ENCODE data around the gene MINDY4. TPM values are rescaled to one million over a fixed set of nuclear protein-coding genes. Genes with fewer than 3 reads are reported as not detected.

The MINDY4 gene
- total RNA-seq, 1 donor from 2014 or later = 14.3 TPM

- no peak for DNase-seq (ENCODE audit: low spot score, unreplicated experiment)
- no peak for TF ChIP-seq CTCF (IDR thresholded peaks at IDR 0.05; ENCODE audit: unreplicated experiment)
- Mint-ChIP-seq H3K27me3 (no peaks in the 10 kb centered on the region), H3K27ac (no peak overlapping the region), H3K36me3 (ENCODE audit: insufficient read depth) (no peaks in the 10 kb centered on the region), H3K9me3 (ENCODE audit: low read depth) (no peaks in the 10 kb centered on the region), H3K4me1 (ENCODE audit: low read depth) (peaks cover 14% of the 10 kb centered on the region), H3K4me3 (ENCODE audit: low read depth) (no peak overlapping the region)
Measured at GRCh38 chr7:30869794-30870611, 98.8 kb downstream of the MINDY4 start.

- H3K9me3 Mint-ChIP-seq (ENCODE audit: low read depth) = no peaks in the 10 kb centered on the region
- H3K4me3 Mint-ChIP-seq (ENCODE audit: low read depth) = no peak overlapping the region
- peaks cover 2% of the 10 kb centered on the region for H3K36me3 Mint-ChIP-seq (ENCODE audit: insufficient read depth)
- no peak overlapping the region for H3K27ac Mint-ChIP-seq
- TF ChIP-seq CTCF (IDR thresholded peaks at IDR 0.05; ENCODE audit: unreplicated experiment) = no peak
- H3K27me3 Mint-ChIP-seq = no peaks in the 10 kb centered on the region
- H3K4me1 Mint-ChIP-seq (ENCODE audit: low read depth) = peaks cover 14% of the 10 kb centered on the region
- no peak for DNase-seq (ENCODE audit: low spot score, unreplicated experiment)
Measured at GRCh38 chr7:30870821-30871518, 99.8 kb downstream of the MINDY4 start.

GRCh38 chr7:30871655-30872054 is 100.4 kb downstream of the MINDY4 start:
- peaks cover 12% of the 10 kb centered on the region for H3K4me1 Mint-ChIP-seq (ENCODE audit: low read depth)
- no peak for DNase-seq (ENCODE audit: low spot score, unreplicated experiment)
- no peak for TF ChIP-seq CTCF (IDR thresholded peaks at IDR 0.05; ENCODE audit: unreplicated experiment)
- no peak overlapping the region for H3K4me3 Mint-ChIP-seq (ENCODE audit: low read depth)
- no peak overlapping the region for H3K27ac Mint-ChIP-seq
- H3K9me3 Mint-ChIP-seq (ENCODE audit: low read depth) = no peaks in the 10 kb centered on the region
- H3K27me3 Mint-ChIP-seq = no peaks in the 10 kb centered on the region
- H3K36me3 Mint-ChIP-seq (ENCODE audit: insufficient read depth) = peaks cover 2% of the 10 kb centered on the region

GRCh38 chr7:30873207-30873606 is 102.0 kb downstream of the MINDY4 start:
- H3K27ac Mint-ChIP-seq = no peak overlapping the region
- no peak for TF ChIP-seq CTCF (IDR thresholded peaks at IDR 0.05; ENCODE audit: unreplicated experiment)
- no peaks in the 10 kb centered on the region for H3K27me3 Mint-ChIP-seq
- DNase-seq (ENCODE audit: low spot score, unreplicated experiment) = no peak
- H3K36me3 Mint-ChIP-seq (ENCODE audit: insufficient read depth) = peaks cover 2% of the 10 kb centered on the region
- no peak overlapping the region for H3K4me3 Mint-ChIP-seq (ENCODE audit: low read depth)
- H3K9me3 Mint-ChIP-seq (ENCODE audit: low read depth) = no peaks in the 10 kb centered on the region
- no peaks in the 10 kb centered on the region for H3K4me1 Mint-ChIP-seq (ENCODE audit: low read depth)

DNA sequence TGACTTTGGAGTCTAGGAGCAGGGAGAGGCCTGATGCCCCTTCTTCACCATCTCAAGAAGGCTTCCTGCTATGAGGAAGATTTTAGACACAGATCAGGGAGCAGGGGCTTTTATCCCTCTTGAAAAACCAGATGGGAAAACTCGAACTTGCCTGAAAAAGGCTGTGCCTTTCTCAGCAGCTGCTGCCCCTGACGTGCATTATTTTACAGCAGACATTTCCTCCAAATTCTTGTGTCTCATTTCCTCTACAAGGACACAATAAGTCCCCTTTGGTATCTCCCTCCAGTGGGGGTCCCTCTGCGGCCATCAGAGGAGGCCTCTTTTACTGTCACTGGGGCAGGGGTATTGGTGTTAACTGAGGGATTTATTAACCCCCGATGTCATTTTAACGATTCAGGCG is 102.4 kb downstream of the MINDY4 start:
- H3K27ac Mint-ChIP-seq = no peak overlapping the region
- H3K4me3 Mint-ChIP-seq (ENCODE audit: low read depth) = no peak overlapping the region
- H3K27me3 Mint-ChIP-seq = no peaks in the 10 kb centered on the region
- no peak for DNase-seq (ENCODE audit: low spot score, unreplicated experiment)
- peaks cover 2% of the 10 kb centered on the region for H3K36me3 Mint-ChIP-seq (ENCODE audit: insufficient read depth)
- TF ChIP-seq CTCF (IDR thresholded peaks at IDR 0.05; ENCODE audit: unreplicated experiment) = no peak
- H3K9me3 Mint-ChIP-seq (ENCODE audit: low read depth) = no peaks in the 10 kb centered on the region
- H3K4me1 Mint-ChIP-seq (ENCODE audit: low read depth) = no peaks in the 10 kb centered on the region

Data from progenitor cell of endocrine pancreas (in vitro differentiated cells).